Measurements from ENCODE around the gene PRRX2.

- TF ChIP-seq, protein P1, sequence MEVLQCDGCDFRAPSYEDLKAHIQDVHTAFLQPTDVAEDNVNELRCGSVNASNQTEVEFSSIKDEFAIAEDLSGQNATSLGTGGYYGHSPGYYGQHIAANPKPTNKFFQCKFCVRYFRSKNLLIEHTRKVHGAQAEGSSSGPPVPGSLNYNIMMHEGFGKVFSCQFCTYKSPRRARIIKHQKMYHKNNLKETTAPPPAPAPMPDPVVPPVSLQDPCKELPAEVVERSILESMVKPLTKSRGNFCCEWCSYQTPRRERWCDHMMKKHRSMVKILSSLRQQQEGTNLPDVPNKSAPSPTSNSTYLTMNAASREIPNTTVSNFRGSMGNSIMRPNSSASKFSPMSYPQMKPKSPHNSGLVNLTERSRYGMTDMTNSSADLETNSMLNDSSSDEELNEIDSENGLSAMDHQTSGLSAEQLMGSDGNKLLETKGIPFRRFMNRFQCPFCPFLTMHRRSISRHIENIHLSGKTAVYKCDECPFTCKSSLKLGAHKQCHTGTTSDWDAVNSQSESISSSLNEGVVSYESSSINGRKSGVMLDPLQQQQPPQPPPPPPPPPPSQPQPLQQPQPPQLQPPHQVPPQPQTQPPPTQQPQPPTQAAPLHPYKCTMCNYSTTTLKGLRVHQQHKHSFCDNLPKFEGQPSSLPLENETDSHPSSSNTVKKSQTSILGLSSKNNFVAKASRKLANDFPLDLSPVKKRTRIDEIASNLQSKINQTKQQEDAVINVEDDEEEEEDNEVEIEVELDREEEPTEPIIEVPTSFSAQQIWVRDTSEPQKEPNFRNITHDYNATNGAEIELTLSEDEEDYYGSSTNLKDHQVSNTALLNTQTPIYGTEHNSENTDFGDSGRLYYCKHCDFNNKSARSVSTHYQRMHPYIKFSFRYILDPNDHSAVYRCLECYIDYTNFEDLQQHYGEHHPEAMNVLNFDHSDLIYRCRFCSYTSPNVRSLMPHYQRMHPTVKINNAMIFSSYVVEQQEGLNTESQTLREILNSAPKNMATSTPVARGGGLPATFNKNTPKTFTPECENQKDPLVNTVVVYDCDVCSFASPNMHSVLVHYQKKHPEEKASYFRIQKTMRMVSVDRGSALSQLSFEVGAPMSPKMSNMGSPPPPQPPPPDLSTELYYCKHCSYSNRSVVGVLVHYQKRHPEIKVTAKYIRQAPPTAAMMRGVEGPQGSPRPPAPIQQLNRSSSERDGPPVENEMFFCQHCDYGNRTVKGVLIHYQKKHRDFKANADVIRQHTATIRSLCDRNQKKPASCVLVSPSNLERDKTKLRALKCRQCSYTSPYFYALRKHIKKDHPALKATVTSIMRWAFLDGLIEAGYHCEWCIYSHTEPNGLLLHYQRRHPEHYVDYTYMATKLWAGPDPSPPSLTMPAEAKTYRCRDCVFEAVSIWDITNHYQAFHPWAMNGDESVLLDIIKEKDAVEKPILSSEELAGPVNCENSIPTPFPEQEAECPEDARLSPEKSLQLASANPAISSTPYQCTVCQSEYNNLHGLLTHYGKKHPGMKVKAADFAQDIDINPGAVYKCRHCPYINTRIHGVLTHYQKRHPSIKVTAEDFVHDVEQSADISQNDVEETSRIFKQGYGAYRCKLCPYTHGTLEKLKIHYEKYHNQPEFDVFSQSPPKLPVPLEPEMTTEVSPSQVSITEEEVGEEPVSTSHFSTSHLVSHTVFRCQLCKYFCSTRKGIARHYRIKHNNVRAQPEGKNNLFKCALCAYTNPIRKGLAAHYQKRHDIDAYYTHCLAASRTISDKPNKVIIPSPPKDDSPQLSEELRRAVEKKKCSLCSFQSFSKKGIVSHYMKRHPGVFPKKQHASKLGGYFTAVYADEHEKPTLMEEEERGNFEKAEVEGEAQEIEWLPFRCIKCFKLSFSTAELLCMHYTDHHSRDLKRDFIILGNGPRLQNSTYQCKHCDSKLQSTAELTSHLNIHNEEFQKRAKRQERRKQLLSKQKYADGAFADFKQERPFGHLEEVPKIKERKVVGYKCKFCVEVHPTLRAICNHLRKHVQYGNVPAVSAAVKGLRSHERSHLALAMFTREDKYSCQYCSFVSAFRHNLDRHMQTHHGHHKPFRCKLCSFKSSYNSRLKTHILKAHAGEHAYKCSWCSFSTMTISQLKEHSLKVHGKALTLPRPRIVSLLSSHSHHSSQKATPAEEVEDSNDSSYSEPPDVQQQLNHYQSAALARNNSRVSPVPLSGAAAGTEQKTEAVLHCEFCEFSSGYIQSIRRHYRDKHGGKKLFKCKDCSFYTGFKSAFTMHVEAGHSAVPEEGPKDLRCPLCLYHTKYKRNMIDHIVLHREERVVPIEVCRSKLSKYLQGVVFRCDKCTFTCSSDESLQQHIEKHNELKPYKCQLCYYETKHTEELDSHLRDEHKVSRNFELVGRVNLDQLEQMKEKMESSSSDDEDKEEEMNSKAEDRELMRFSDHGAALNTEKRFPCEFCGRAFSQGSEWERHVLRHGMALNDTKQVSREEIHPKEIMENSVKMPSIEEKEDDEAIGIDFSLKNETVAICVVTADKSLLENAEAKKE (CRISPR knock-in tag; IDR thresholded peaks at IDR 0.05): no peak
- TF ChIP-seq, protein P2, sequence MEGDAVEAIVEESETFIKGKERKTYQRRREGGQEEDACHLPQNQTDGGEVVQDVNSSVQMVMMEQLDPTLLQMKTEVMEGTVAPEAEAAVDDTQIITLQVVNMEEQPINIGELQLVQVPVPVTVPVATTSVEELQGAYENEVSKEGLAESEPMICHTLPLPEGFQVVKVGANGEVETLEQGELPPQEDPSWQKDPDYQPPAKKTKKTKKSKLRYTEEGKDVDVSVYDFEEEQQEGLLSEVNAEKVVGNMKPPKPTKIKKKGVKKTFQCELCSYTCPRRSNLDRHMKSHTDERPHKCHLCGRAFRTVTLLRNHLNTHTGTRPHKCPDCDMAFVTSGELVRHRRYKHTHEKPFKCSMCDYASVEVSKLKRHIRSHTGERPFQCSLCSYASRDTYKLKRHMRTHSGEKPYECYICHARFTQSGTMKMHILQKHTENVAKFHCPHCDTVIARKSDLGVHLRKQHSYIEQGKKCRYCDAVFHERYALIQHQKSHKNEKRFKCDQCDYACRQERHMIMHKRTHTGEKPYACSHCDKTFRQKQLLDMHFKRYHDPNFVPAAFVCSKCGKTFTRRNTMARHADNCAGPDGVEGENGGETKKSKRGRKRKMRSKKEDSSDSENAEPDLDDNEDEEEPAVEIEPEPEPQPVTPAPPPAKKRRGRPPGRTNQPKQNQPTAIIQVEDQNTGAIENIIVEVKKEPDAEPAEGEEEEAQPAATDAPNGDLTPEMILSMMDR (conservative IDR thresholded peaks at IDR 0.05; ENCODE audit: low read depth in 2 of 2): no peak
- TF ChIP-seq EZH2phosphoT487 (IDR thresholded peaks at IDR 0.05; ENCODE audit: unreplicated experiment): no peak
- TF ChIP-seq POLR2AphosphoS5 (IDR thresholded peaks at IDR 0.05; ENCODE audit: low read depth): no peak
- no peak for TF ChIP-seq EZH2 (IDR thresholded peaks at IDR 0.05; ENCODE audit: low read depth, unreplicated experiment)
- no peak for TF ChIP-seq CREB1 (CRISPR knock-in tag; IDR thresholded peaks at IDR 0.05; ENCODE audit: low read depth)
Observed at GRCh38 chr9:129714511-129715061, 49.1 kb downstream of the PRRX2 start.

Data from GM23338 (cell line).